ENCODE data around the gene TRAF1.

The TRAF1 gene

GRCh38 chr9:120946259-120946658 is 19.7 kb upstream of the TRAF1 start:
- Histone ChIP-seq H2AFZ (ENCODE audit: low read length) (no peak overlapping the region), H3K36me3 (ENCODE audit: insufficient read depth, low read length) (no peaks in the 10 kb centered on the region), H3K4me2 (ENCODE audit: low read depth, low read length, poor library complexity, severe bottlenecking) (no peak overlapping the region), H3F3A (ENCODE audit: low read depth) (0 out of 2 replicates have a peak, but pooled peaks cover 4% of the 10 kb centered on the region), H3K9ac (ENCODE audit: low read depth, low read length, poor library complexity, severe bottlenecking) (no peak overlapping the region), H3K27me3 (ENCODE audit: insufficient read depth, low read length, poor library complexity, severe bottlenecking) (no peaks in the 10 kb centered on the region), H3K9me2 (replicated peaks; ENCODE audit: low read depth, low read length) (no peaks in the 10 kb centered on the region), H4K20me1 (ENCODE audit: insufficient read depth, low read length, poor library complexity, severe bottlenecking) (no peaks in the 10 kb centered on the region), H3K4me3 (ENCODE audit: low read length, poor library complexity, severe bottlenecking) (no peak overlapping the region), H3K4me1 (ENCODE audit: insufficient read depth, low read length, poor library complexity, severe bottlenecking) (peaks cover 34% of the 10 kb centered on the region), H3K79me2 (ENCODE audit: insufficient read depth, low read length) (no peaks in the 10 kb centered on the region), H3K9me3 (ENCODE audit: insufficient read depth, low read depth, low read length) (no peaks in the 10 kb centered on the region)
- TF ChIP-seq EZH2phosphoT487 (IDR thresholded peaks at IDR 0.05; ENCODE audit: borderline replicate concordance) (no peak), CTCF (conservative IDR thresholded peaks at IDR 0.05; ENCODE audit: low read length) (no peak)

GRCh38 chr9:120944948-120945347 is 18.4 kb upstream of the TRAF1 start:
- Histone ChIP-seq H3K9me3 (ENCODE audit: insufficient read depth, low read depth, low read length) (no peaks in the 10 kb centered on the region), H3K27me3 (ENCODE audit: insufficient read depth, low read length, poor library complexity, severe bottlenecking) (no peaks in the 10 kb centered on the region), H3K4me2 (ENCODE audit: low read depth, low read length, poor library complexity, severe bottlenecking) (no peak overlapping the region), H2AFZ (ENCODE audit: low read length) (peak overlapping the region; percentile 15), H3F3A (ENCODE audit: low read depth) (no peaks in the 10 kb centered on the region), H3K9ac (ENCODE audit: low read depth, low read length, poor library complexity, severe bottlenecking) (no peak overlapping the region), H3K36me3 (ENCODE audit: insufficient read depth, low read length) (no peaks in the 10 kb centered on the region), H3K9me2 (replicated peaks; ENCODE audit: low read depth, low read length) (no peaks in the 10 kb centered on the region), H3K4me3 (ENCODE audit: low read length, poor library complexity, severe bottlenecking) (no peak overlapping the region), H4K20me1 (ENCODE audit: insufficient read depth, low read length, poor library complexity, severe bottlenecking) (no peaks in the 10 kb centered on the region), H3K79me2 (ENCODE audit: insufficient read depth, low read length) (no peaks in the 10 kb centered on the region), H3K4me1 (ENCODE audit: insufficient read depth, low read length, poor library complexity, severe bottlenecking) (peaks cover 21% of the 10 kb centered on the region)
- TF ChIP-seq EZH2phosphoT487 (IDR thresholded peaks at IDR 0.05; ENCODE audit: borderline replicate concordance) (no peak), CTCF (conservative IDR thresholded peaks at IDR 0.05; ENCODE audit: low read length) (no peak)

- Histone ChIP-seq H3K4me1 (ENCODE audit: insufficient read depth, low read length, poor library complexity, severe bottlenecking) (peaks cover 19% of the 10 kb centered on the region), H3K4me3 (ENCODE audit: low read length, poor library complexity, severe bottlenecking) (no peak overlapping the region), H3K9ac (ENCODE audit: low read depth, low read length, poor library complexity, severe bottlenecking) (no peak overlapping the region), H2AFZ (ENCODE audit: low read length) (peak overlapping the region; percentile 15), H4K20me1 (ENCODE audit: insufficient read depth, low read length, poor library complexity, severe bottlenecking) (no peaks in the 10 kb centered on the region), H3K79me2 (ENCODE audit: insufficient read depth, low read length) (no peaks in the 10 kb centered on the region), H3K27me3 (ENCODE audit: insufficient read depth, low read length, poor library complexity, severe bottlenecking) (no peaks in the 10 kb centered on the region), H3K9me2 (replicated peaks; ENCODE audit: low read depth, low read length) (no peaks in the 10 kb centered on the region), H3K36me3 (ENCODE audit: insufficient read depth, low read length) (no peaks in the 10 kb centered on the region), H3K4me2 (ENCODE audit: low read depth, low read length, poor library complexity, severe bottlenecking) (no peak overlapping the region), H3K9me3 (ENCODE audit: insufficient read depth, low read depth, low read length) (no peaks in the 10 kb centered on the region), H3F3A (ENCODE audit: low read depth) (no peaks in the 10 kb centered on the region)
- TF ChIP-seq EZH2phosphoT487 (IDR thresholded peaks at IDR 0.05; ENCODE audit: borderline replicate concordance) (no peak), CTCF (conservative IDR thresholded peaks at IDR 0.05; ENCODE audit: low read length) (no peak)
These were observed 17.8 kb upstream of the TRAF1 start for GRCh38 chr9:120944434-120944843.
